HG03103 (cell line): ENCODE data around the gene MOSMO.
"Not testable (repeated sequence)": the region's sequence is repeated elsewhere in the genome, so short reads cannot be mapped to it uniquely, and the experiment has no call there.

Experiments
- ATAC-seq: cut with Tn5 transposase; IDR thresholded peaks from one replicate; pipeline ENCODE4 v1.9.1; 2021; ENCODE audit warnings: low read depth; ENCODE audit not compliant: unreplicated experiment

Gene MOSMO

DNA sequence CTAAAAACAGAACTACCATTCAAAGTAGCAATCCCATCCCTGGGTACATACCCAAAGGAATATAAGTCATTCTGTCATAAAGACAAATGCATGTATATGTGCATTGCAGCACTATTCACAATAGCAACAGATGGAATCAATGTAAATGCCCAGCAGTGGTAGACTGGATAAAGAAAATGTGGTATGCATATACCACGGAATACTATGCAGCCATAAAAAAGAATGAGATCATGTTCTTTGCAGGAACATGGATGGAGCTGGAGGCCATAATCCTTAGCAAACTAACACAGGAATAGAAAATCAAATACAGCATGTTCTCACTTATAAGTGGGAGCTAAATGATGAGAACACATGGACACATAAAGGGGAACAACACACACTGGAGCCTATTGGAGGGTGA lies 120.6 kb downstream of the MOSMO start:
- not testable (repeated sequence) for ATAC-seq

- no peak for ATAC-seq
Observed at GRCh38 chr16:22130528-22130927, 122.6 kb downstream of the MOSMO start.

DNA sequence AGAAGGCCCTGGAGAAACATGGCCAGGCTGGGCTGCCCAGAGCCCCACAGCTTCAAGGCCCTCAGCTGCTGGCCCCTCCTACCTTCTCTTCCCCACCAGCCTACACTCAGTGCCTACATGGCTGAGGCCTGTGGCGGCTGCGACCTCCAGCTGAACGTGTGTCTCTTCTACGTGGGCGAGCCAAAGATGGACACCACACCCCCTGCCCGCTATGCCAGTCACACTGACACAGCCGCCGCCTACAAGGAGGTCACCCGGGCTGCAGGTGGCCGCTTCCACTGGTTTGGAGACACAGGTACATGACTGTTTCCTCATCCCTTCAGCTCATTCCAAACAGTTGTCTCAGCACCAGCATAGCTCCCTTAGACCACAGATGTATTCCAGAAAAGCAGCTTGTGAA lies 124.9 kb downstream of the MOSMO start:
- no peak for ATAC-seq
